GM12878 (cell line): ENCODE measurements around the gene KIAA1328. TPM values are rescaled to one million over a fixed set of nuclear protein-coding genes. Genes with fewer than 3 reads are reported as not detected.

Experiments used
- ATAC-seq: fragments of 200-7000 bp; cut with Tn5 transposase; 3 replicates; pipeline ENCODE4 v1.9.1; 2020; ENCODE audit warnings: mild to moderate bottlenecking, moderate library complexity
- BruUV-seq: library from RNA; stranded (reverse); fragments of 400-500 nt; replicated peaks from 2 replicates; lab custom pipeline; 2021; lab: Mats Ljungman, UMichigan
- CTCF ChIA-PET: fragments of 300-600 bp; sonication (Branson Sonifier 250); formaldehyde crosslinking; extraction: SDS; loops from one replicate; lab custom pipeline; 2021; ENCODE audit warnings: inconsistent platforms; lab: Yijun Ruan, JAX
- POLR2A ChIA-PET: fragments of 350-600 bp; formaldehyde crosslinking; extraction: SDS; loops from one replicate; lab custom pipeline; 2021; ENCODE audit warnings: inconsistent platforms; lab: Charles Lee
- RAD21 ChIA-PET: fragments of 300-600 bp; sonication (Branson Sonifier 250); formaldehyde crosslinking; loops from one replicate; lab custom pipeline; 2023; ENCODE audit warnings: antibody characterized with exemption; ENCODE audit not compliant: unreplicated experiment; lab: Charles Lee
- SMC1A ChIA-PET: fragments of 300-600 bp; sonication (Branson Sonifier 250); formaldehyde crosslinking; loops from one replicate; lab custom pipeline; 2023; ENCODE audit not compliant: unreplicated experiment, uncharacterized antibody; lab: Charles Lee
- DNase-seq: peaks from one replicate; pipeline ENCODE4 v3.0.0-alpha.2; 2011; ENCODE audit warnings: low read depth, low spot score
- FAIRE-seq: peaks from 3 replicates; lab custom pipeline; 2011; peaks lifted over from hg19 to GRCh38; lab: Jason Lieb, UNC
- H2AFZ ChIP-seq: 2 replicates; pipeline ENCODE4 v1.6.0; 2011; ENCODE audit warnings: low read depth, low read length, control low read depth; ENCODE audit not compliant: control insufficient read depth
- H3K27ac ChIP-seq: 2 replicates; pipeline ENCODE4 v1.5.1; 2011; ENCODE audit warnings: control low read depth; ENCODE audit not compliant: control insufficient read depth, insufficient read depth
- H3K27me3 ChIP-seq, 2 experiments: replicated peaks in 1 of 2; 2 replicates each; pipeline versions ENCODE4 v1.6.0 to v1.6.1; 2011; ENCODE audit warnings: low read length in 1 of 2; ENCODE audit not compliant: control insufficient read depth in 2 of 2, insufficient read depth in 2 of 2
- H3K36me3 ChIP-seq, 2 experiments: 2 replicates each; pipeline ENCODE4 v1.5.1; 2011; ENCODE audit warnings: low read length in 1 of 2; ENCODE audit not compliant: control insufficient read depth in 2 of 2, insufficient read depth in 2 of 2
- H3K4me1 ChIP-seq: 2 replicates; pipeline ENCODE4 v1.6.1; 2011; ENCODE audit warnings: mild to moderate bottlenecking, low read length, moderate library complexity, mixed read lengths; ENCODE audit not compliant: control insufficient read depth, insufficient read depth
- H3K4me2 ChIP-seq: 2 replicates; pipeline ENCODE4 v1.6.0; 2011; ENCODE audit warnings: control low read depth; ENCODE audit not compliant: control insufficient read depth, insufficient read depth
- H3K4me3 ChIP-seq: fragments of 200-600 bp; sonication (generic); 2 replicates; pipeline ENCODE4 v1.5.1; 2016
- H3K79me2 ChIP-seq: 2 replicates; pipeline ENCODE4 v1.6.0; 2011; ENCODE audit warnings: low read length; ENCODE audit not compliant: control insufficient read depth, insufficient read depth
- H3K9ac ChIP-seq: 2 replicates; pipeline ENCODE4 v1.8.0; 2011; ENCODE audit warnings: low read length, control low read depth, mixed read lengths; ENCODE audit not compliant: control insufficient read depth, insufficient read depth
- H3K9me3 ChIP-seq: replicated peaks from 3 replicates; pipeline ENCODE4 v1.5.1; 2011; ENCODE audit warnings: mild to moderate bottlenecking, low read length; ENCODE audit not compliant: control insufficient read depth, insufficient read depth
- H4K20me1 ChIP-seq: 2 replicates; pipeline ENCODE4 v1.6.0; 2011; ENCODE audit not compliant: control insufficient read depth, insufficient read depth
- CREB1 ChIP-seq: IDR thresholded peaks from 2 replicates; pipeline ENCODE4 v1.6.1; 2012; ENCODE audit warnings: low read depth, mild to moderate bottlenecking, inconsistent platforms
- ETV6 ChIP-seq, 2 experiments: fragments of 450-650 bp in 1 of 2; IDR thresholded peaks in 1 of 2; conservative IDR thresholded peaks in 1 of 2; 2 replicates each; pipeline ENCODE4 v1.6.1; 2014; ENCODE audit warnings: antibody characterized with exemption in 1 of 2, borderline replicate concordance in 1 of 2, low read depth in 1 of 2, mild to moderate bottlenecking in 1 of 2, moderate library complexity in 1 of 2
- HCFC1 ChIP-seq: fragments of 150-350 bp; IDR thresholded peaks from 2 replicates; pipeline ENCODE4 v1.6.1; 2014; ENCODE audit warnings: low read length
- MAX ChIP-seq: IDR thresholded peaks from 2 replicates; pipeline ENCODE4 v1.6.1; 2012; ENCODE audit warnings: low read depth, low read length, improper control_type of control experiment
- MYC ChIP-seq: IDR thresholded peaks from 2 replicates; pipeline ENCODE4 v1.6.1; 2011; ENCODE audit warnings: mild to moderate bottlenecking, low read length, moderate library complexity, inconsistent platforms; ENCODE audit not compliant: insufficient read depth, insufficient replicate concordance, insufficient read length, severe bottlenecking
- POLR2AphosphoS5 ChIP-seq: IDR thresholded peaks from 2 replicates; pipeline ENCODE4 v1.6.1; 2011; ENCODE audit warnings: mild to moderate bottlenecking, low read length, inconsistent platforms
- SUPT20H ChIP-seq: IDR thresholded peaks from 2 replicates; pipeline ENCODE4 v1.6.1; 2011; ENCODE audit warnings: low read depth, mild to moderate bottlenecking, low read length, moderate library complexity, borderline replicate concordance; ENCODE audit not compliant: control insufficient read depth
- ZNF384 ChIP-seq: IDR thresholded peaks from 2 replicates; pipeline ENCODE4 v1.6.1; 2012; ENCODE audit warnings: low read depth, mild to moderate bottlenecking, low read length, improper control_type of control experiment, borderline replicate concordance
- WGBS: methylation state at CpG from one replicate; pipeline ENCODE4 v1.1.6; 2016; ENCODE audit warnings: low lambda C conversion rate; ENCODE audit not compliant: insufficient replicate concordance, insufficient coverage; ENCODE audit errors: missing lambda C conversion rate; 5-methylcytosine and 5-hydroxymethylcytosine counted together
- in situ Hi-C: fragments of 300-500 bp; cut with MboI; formaldehyde crosslinking; loops from 9 replicates; pipeline ENCODE4 v1.14.3; 2018; ENCODE audit warnings: mixed read lengths
- intact Hi-C: fragments of 100-400 bp; cut with micrococcal nuclease; formaldehyde crosslinking; loops from one replicate; pipeline ENCODE4 v1.14.2; 2022; ENCODE audit not compliant: unreplicated experiment
- polyA plus RNA-seq, 11 experiments: library from polyadenylated mRNA; depleted of rRNA in 4 of 11; unstranded in 6 of 11; stranded (reverse) in 5 of 11; fragments of >200 nt; fragmentation: Nextera tagmentation in 4 of 11; fragmentation: Illumina TruSeq in 1 of 11; extraction: Ambion mirVana in 4 of 11; extraction: Trizol in 1 of 11; gene quantifications; 1 replicate in 1 of 11; 2 replicates in 10 of 11; pipeline versions ENCODE4 v1.2.1 to v1.2.3, GENCODE V29; 2011 to 2016; ENCODE audit warnings: inconsistent platforms in 2 of 11, missing spikeins in 2 of 11, low read depth in 1 of 11
- total RNA-seq, 4 experiments: library from RNA; depleted of rRNA in 3 of 4; stranded (reverse); fragments of >200 nt in 3 of 4; fragmentation: Illumina TruSeq in 1 of 4; extraction: Trizol in 1 of 4; gene quantifications; 2 replicates each; pipeline versions ENCODE4 v1.2.1 to v1.2.3, GENCODE V29; 2013 to 2021
- TF ChIP-seq, protein P1 (sequence below): fragments of 450-650 bp; IDR thresholded peaks from 2 replicates; pipeline ENCODE4 v1.6.1; 2017; ENCODE audit warnings: borderline replicate concordance
- TF ChIP-seq, protein P2 (sequence below): fragments of 450-650 bp; IDR thresholded peaks from 2 replicates; pipeline ENCODE4 v1.6.1; 2018; ENCODE audit warnings: borderline replicate concordance, mild to moderate bottlenecking; ENCODE audit not compliant: partially characterized antibody

KIAA1328 gene
- total and polyA plus RNA-seq, 10 of the 15 experiments (the other 5 are each of a cell fraction or from before 2014, with no cell fraction given), result 3.1 to 7.1 (median 4.6) TPM

DNA sequence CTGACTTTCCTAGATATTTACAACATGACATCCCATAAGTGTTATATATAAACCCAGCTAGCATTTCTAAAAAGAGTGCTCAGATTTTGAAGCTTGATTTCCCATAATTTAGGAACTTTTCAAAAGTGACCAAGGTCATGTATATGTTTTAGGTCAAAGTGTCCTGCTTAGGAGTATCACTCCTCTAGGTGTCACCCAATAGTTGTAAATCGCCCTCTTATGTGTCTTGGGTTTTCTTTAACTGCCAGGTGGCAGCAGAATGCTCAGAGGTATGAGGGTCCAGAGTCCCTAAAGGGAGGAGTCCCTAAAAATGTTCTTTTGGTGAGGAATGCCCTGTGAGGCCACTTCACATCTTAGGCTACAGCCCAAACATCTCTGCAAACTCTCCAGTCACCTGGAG is 378.4 kb downstream of the KIAA1328 start (continued):
- TF ChIP-seq HCFC1, result no peak
- TF ChIP-seq, all 136 proteins: peak for 0

DNA sequence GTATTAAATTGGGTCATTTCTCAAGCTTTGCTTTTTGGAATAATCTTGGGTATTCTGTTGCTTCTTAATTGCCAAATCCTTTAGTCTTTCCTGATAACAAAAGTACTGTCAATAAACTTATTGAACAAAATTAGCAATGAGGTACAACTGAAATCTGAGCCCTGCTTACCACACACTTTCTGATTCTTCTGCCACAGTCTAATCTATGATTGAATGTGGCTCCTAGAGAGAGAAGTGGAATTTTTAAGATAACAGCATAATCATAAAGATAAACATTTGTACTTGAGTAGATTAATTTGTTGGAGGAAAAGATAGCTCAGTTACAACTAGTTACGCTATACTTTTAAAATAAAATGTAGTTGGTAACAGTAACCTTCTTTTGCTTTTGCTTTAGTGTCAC is 381.9 kb downstream of the KIAA1328 start:
- Histone ChIP-seq H3K27me3 (no peaks in the 10 kb centered on the region), H3K9me3 (no peaks in the 10 kb centered on the region), H3K79me2 (no peaks in the 10 kb centered on the region), H3K4me2 (no peak overlapping the region), H3K36me3 (no peaks in the 10 kb centered on the region), H2AFZ (no peak overlapping the region), H3K27ac (no peak overlapping the region), H3K9ac (no peak overlapping the region)
- DNase-seq (no peak), FAIRE-seq (no peak)
- intact Hi-C loops (no loop called here), in situ Hi-C loops (no loop called here)
- ChIA-PET RAD21 (no interaction called here), SMC1A (no interaction called here), POLR2A (no interaction called here)
- 80% methylated on average over 1 of the region's 1 CpG for WGBS
- no peak for TF ChIP-seq CREB1
- TF ChIP-seq, all 136 proteins: peak for 0
- no peak for ATAC-seq
- no peaks in the 10 kb centered on the region for H4K20me1 ChIP-seq
- no TSS peak for BruUV-seq
- H3K4me3 ChIP-seq, result no peak overlapping the region
- no peaks in the 10 kb centered on the region for H3K4me1 ChIP-seq
- CTCF ChIA-PET, result no interaction called here

DNA sequence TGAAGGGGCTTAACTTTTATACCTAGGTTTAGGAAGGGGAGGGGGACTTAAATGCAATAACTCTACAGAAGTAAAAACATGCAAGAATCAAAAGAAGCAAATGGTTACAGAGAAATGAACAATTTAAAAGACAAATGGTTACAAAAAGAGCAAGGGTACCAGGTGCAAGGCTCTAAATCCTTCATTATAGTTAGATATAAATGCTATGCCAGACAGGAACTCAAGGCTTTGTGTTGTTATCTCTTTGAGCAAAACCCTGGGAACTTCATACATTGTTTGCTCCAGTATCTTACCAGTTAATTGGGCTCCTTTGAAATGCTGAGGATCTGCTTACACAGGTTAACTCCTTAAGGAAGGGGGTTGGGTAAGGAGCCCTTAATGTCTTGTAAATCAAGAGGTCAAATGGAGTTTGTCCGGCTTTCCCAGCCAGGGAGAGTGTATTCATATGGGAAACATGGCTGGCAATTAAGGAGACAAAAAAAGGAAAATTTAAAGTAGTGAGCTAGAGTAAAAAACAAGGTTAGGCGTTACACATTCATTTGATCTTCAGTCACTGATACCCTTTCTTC is 389.2 kb downstream of the KIAA1328 start:
- POLR2A ChIA-PET, result no interaction called here
- Histone ChIP-seq H3K9ac (no peak overlapping the region), H3K4me3 (no peak overlapping the region), H3K27ac (no peak overlapping the region), H2AFZ (no peak overlapping the region), H4K20me1 (no peaks in the 10 kb centered on the region), H3K4me1 (no peaks in the 10 kb centered on the region), H3K36me3 (no peaks in the 10 kb centered on the region), H3K4me2 (no peak overlapping the region), H3K27me3 (no peaks in the 10 kb centered on the region), H3K9me3 (no peaks in the 10 kb centered on the region; the same call in 2 of the 3 replicates), H3K79me2 (no peaks in the 10 kb centered on the region)
- intact Hi-C loops (no loop called here), in situ Hi-C loops (no loop called here)
- RAD21 ChIA-PET, result no interaction called here
- WGBS, result 62% methylated on average over 2 of the region's 2 CpGs
- BruUV-seq, result no TSS peak
- FAIRE-seq (no peak), DNase-seq (no peak), ATAC-seq (no peak)
- SMC1A ChIA-PET, result no interaction called here
- CTCF ChIA-PET, result no interaction called here
- TF ChIP-seq MAX, result no peak
- TF ChIP-seq, protein P1, sequence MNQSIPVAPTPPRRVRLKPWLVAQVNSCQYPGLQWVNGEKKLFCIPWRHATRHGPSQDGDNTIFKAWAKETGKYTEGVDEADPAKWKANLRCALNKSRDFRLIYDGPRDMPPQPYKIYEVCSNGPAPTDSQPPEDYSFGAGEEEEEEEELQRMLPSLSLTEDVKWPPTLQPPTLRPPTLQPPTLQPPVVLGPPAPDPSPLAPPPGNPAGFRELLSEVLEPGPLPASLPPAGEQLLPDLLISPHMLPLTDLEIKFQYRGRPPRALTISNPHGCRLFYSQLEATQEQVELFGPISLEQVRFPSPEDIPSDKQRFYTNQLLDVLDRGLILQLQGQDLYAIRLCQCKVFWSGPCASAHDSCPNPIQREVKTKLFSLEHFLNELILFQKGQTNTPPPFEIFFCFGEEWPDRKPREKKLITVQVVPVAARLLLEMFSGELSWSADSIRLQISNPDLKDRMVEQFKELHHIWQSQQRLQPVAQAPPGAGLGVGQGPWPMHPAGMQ, result no peak
- TF ChIP-seq MYC, result no peak
- TF ChIP-seq ZNF384, result no peak
- TF ChIP-seq, protein P2, sequence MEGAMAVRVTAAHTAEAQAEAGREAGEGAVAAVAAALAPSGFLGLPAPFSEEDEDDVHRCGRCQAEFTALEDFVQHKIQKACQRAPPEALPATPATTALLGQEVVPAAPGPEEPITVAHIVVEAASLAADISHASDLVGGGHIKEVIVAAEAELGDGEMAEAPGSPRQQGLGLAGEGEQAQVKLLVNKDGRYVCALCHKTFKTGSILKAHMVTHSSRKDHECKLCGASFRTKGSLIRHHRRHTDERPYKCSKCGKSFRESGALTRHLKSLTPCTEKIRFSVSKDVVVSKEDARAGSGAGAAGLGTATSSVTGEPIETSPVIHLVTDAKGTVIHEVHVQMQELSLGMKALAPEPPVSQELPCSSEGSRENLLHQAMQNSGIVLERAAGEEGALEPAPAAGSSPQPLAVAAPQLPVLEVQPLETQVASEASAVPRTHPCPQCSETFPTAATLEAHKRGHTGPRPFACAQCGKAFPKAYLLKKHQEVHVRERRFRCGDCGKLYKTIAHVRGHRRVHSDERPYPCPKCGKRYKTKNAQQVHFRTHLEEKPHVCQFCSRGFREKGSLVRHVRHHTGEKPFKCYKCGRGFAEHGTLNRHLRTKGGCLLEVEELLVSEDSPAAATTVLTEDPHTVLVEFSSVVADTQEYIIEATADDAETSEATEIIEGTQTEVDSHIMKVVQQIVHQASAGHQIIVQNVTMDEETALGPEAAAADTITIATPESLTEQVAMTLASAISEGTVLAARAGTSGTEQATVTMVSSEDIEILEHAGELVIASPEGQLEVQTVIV, result no peak
- TF ChIP-seq ETV6 (conservative IDR thresholded peaks at IDR 0.05 in 1 of 2, IDR thresholded peaks at IDR 0.05 in 1 of 2; ENCODE audit: borderline replicate concordance in 1 of 2, low read depth in 1 of 2), result no peak
- no peak for TF ChIP-seq POLR2AphosphoS5
- no peak for TF ChIP-seq SUPT20H
